Activated CD4-positive, alpha-beta T cell treated with anti-CD3 and anti-CD28 coated beads, Interleukin-2, amount 10 ng/mL, durations not matched to agents 24 days and 14 days (primary cell): Measurements from ENCODE around the gene CMTM8. TPM values are rescaled to one million over a fixed set of nuclear protein-coding genes. Genes with fewer than 3 reads are reported as not detected.
A peak's percentile ranks its signal among the peaks of the same experiment; 100 is the strongest.
"Not testable (repeated sequence)": the region's sequence is repeated elsewhere in the genome, so short reads cannot be mapped to it uniquely, and the experiment has no call there.

Experiments used
- DNase-seq: peaks from one replicate; pipeline ENCODE4 v3.0.0; 2022
- H3K27ac Mint-ChIP-seq: one replicate; pipeline ENCODE4 v1.8.0; 2022; ENCODE audit warnings: mild to moderate bottlenecking, mixed read lengths
- H3K27me3 Mint-ChIP-seq: one replicate; pipeline ENCODE4 v1.8.0; 2022; ENCODE audit warnings: mixed read lengths
- H3K36me3 Mint-ChIP-seq: one replicate; pipeline ENCODE4 v1.8.0; 2022; ENCODE audit warnings: low read depth, mild to moderate bottlenecking, mixed read lengths
- H3K4me1 Mint-ChIP-seq: one replicate; pipeline ENCODE4 v1.8.0; 2021; ENCODE audit warnings: mixed read lengths
- H3K4me3 Mint-ChIP-seq: one replicate; pipeline ENCODE4 v1.8.0; 2022; ENCODE audit warnings: mild to moderate bottlenecking, moderate library complexity, mixed read lengths
- H3K9me3 Mint-ChIP-seq: one replicate; pipeline ENCODE4 v1.8.0; 2021; ENCODE audit warnings: mixed read lengths
- intact Hi-C: fragments of 100-400 bp; cut with micrococcal nuclease; formaldehyde crosslinking; loops from one replicate; pipeline ENCODE4 v1.15.1; 2023
- total RNA-seq: library from RNA; stranded (reverse); gene quantifications from 2 replicates; pipeline ENCODE4 v1.2.3, GENCODE V29; 2022

The CMTM8 gene
- total RNA-seq, 1 donor from 2014 or later: 4.8 TPM

GRCh38 chr3:32216172-32216783 lies 22.2 kb upstream of the CMTM8 start:
- Mint-ChIP-seq H3K9me3 (peaks cover 15% of the 10 kb centered on the region), H3K27ac (no peak overlapping the region), H3K4me3 (no peak overlapping the region), H3K4me1 (no peaks in the 10 kb centered on the region), H3K27me3 (peaks cover 13% of the 10 kb centered on the region), H3K36me3 (no peaks in the 10 kb centered on the region)
- DNase-seq: no peak
- intact Hi-C loops: no loop called here

DNA sequence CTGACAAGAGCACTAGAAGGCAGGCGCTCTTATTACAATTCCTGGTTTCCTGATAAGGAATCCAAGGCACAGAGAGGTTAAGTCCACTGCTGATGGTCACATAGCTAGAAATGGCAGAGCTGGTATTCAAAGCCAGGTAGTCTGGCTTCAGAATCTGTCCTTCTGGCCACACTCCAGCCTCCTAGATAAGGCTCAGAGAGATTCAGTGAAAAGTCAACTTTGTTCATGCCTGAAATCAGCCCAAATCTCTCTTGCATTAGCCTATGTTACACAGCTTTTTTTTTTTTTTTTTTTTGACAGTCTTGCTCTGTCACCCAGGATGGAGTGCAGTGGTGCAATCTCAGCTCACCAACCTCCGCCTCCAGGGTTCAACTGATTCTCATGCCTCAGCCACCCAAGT lies 21.1 kb upstream of the CMTM8 start:
- H3K4me1 Mint-ChIP-seq: no peaks in the 10 kb centered on the region
- peaks cover 15% of the 10 kb centered on the region for H3K9me3 Mint-ChIP-seq
- peaks cover 13% of the 10 kb centered on the region for H3K27me3 Mint-ChIP-seq
- DNase-seq: no peak
- H3K27ac Mint-ChIP-seq: no peak overlapping the region
- H3K4me3 Mint-ChIP-seq: no peak overlapping the region
- H3K36me3 Mint-ChIP-seq: no peaks in the 10 kb centered on the region
- intact Hi-C loops: no loop called here

GRCh38 chr3:32219537-32219936 lies 18.9 kb upstream of the CMTM8 start:
- Mint-ChIP-seq H3K9me3 (peaks cover 19% of the 10 kb centered on the region), H3K27ac (no peak overlapping the region), H3K4me3 (no peak overlapping the region), H3K27me3 (peaks cover 19% of the 10 kb centered on the region), H3K4me1 (no peaks in the 10 kb centered on the region), H3K36me3 (no peaks in the 10 kb centered on the region)
- no peak for DNase-seq
- intact Hi-C loops: no loop called here

DNA sequence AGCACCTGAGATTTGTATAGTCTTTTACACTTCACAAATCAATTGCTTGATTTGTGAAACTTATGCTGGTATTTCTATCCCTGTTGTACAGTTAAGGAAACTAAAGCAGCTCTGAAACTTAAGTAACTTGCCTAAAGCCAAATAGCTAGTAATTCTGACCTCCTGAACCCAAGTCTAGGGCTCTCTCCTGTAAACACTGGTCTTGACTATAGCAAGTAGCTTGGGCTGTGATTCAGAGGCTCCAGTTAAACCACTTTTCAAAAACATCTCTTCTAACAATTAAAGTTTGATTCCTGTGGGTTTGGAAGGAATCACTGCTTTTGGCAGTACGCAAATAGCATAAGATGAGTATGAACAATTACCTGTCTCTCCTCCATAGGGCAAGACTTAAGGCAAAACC lies 18.5 kb upstream of the CMTM8 start:
- no peaks in the 10 kb centered on the region for H3K4me1 Mint-ChIP-seq
- no peak overlapping the region for H3K27ac Mint-ChIP-seq
- H3K4me3 Mint-ChIP-seq: no peak overlapping the region
- peaks cover 19% of the 10 kb centered on the region for H3K9me3 Mint-ChIP-seq
- H3K27me3 Mint-ChIP-seq: peaks cover 18% of the 10 kb centered on the region
- H3K36me3 Mint-ChIP-seq: no peaks in the 10 kb centered on the region
- no peak for DNase-seq
- intact Hi-C loops: no loop called here

GRCh38 chr3:32222950-32223349 lies 15.5 kb upstream of the CMTM8 start:
- Mint-ChIP-seq H3K27me3 (peaks cover 13% of the 10 kb centered on the region), H3K9me3 (peaks cover 25% of the 10 kb centered on the region), H3K27ac (no peak overlapping the region), H3K4me3 (no peak overlapping the region), H3K4me1 (no peaks in the 10 kb centered on the region), H3K36me3 (no peaks in the 10 kb centered on the region)
- intact Hi-C loops: no loop called here
- DNase-seq: no peak

DNA sequence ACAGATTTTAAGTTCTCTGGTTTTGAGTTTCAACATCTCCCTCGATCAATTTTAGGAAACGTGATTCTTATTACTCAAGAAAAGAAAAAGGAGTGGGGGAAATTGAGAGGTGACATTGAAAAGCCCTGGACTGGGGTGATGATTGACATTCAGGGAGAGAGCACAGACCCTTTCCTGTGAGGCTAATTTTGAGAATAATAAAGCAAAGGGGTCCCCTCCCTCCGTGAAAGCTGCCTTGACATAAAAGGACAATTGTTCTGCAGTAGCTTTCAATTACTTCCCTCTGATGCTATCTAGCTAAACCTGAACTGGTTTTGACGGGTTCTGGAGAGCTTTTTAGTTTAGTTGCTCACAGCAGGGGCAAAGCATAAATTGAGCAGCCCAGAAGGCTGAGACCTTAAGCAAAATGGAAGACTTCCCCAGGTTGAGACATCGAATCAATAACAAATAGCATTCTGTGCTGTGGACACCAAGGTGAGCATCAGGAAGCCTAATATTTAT lies 14.4 kb upstream of the CMTM8 start:
- intact Hi-C loops: no loop called here
- Mint-ChIP-seq H3K4me3 (no peak overlapping the region), H3K27me3 (peaks cover 7% of the 10 kb centered on the region), H3K9me3 (peaks cover 17% of the 10 kb centered on the region), H3K36me3 (no peaks in the 10 kb centered on the region), H3K4me1 (no peaks in the 10 kb centered on the region), H3K27ac (no peak overlapping the region)
- DNase-seq: no peak

- DNase-seq: no peak
- peaks cover 9% of the 10 kb centered on the region for H3K27me3 Mint-ChIP-seq
- H3K4me3 Mint-ChIP-seq: no peak overlapping the region
- intact Hi-C loops: no loop called here
- H3K9me3 Mint-ChIP-seq: peaks cover 9% of the 10 kb centered on the region
- H3K27ac Mint-ChIP-seq: no peak overlapping the region
- H3K4me1 Mint-ChIP-seq: no peaks in the 10 kb centered on the region
- no peaks in the 10 kb centered on the region for H3K36me3 Mint-ChIP-seq
These were observed 11.5 kb upstream of the CMTM8 start for GRCh38 chr3:32226875-32227500.

DNA sequence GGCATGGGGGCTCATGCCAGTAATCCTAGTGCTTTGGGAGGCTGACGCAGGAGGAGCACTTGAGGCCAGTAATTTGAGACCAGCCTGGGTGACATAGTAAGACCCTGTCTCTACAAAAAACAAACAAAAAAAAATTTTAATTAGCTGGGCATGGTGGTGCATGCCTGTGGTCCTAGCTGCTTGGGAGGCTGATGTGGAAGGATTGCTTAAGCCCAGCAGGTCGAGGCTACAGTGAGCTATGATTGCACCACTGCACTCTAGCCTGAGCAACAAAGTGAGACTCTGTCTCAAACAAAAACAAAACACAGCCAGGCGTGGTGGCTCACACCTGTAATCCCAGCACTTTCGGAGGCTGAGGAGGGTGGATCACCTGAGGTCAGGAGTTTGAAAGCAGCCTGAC lies 9.7 kb upstream of the CMTM8 start:
- H3K9me3 Mint-ChIP-seq, intact Hi-C loops, DNase-seq, H3K27me3 Mint-ChIP-seq, H3K36me3 Mint-ChIP-seq, H3K4me1 Mint-ChIP-seq, H3K4me3 Mint-ChIP-seq, H3K27ac Mint-ChIP-seq: not testable (repeated sequence)

DNA sequence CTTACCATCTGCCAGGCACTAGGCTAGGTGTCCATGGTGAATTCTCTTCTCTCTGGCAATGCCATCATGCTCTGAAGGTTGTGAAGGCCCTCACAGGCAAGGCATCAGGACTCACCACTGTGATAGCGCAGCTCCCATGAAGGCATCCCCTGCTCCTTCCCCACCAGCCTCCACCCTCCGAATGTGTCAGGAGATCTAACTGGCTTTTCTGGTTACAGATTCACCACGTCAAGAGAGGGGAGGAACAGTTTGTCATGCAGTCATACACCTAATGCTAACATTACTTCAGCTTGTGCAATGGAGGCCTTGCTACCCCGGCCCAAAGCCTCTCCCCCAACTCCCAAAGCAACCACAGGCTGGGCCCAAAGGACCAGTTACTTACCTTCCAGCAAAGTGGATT lies 8.9 kb upstream of the CMTM8 start:
- no peak for DNase-seq
- intact Hi-C loops: no loop called here
- Mint-ChIP-seq H3K9me3 (peaks cover 5% of the 10 kb centered on the region), H3K27me3 (peaks cover 7% of the 10 kb centered on the region), H3K4me1 (no peaks in the 10 kb centered on the region), H3K36me3 (no peaks in the 10 kb centered on the region), H3K4me3 (no peak overlapping the region), H3K27ac (no peak overlapping the region)

- H3K9me3 Mint-ChIP-seq: peaks cover 9% of the 10 kb centered on the region
- intact Hi-C loops: loop anchor here (5.0 to 10.0 kb wide), 3 partner anchors 59 to 132 kb away; partner anchors contain the start of gene GPD1L
- H3K36me3 Mint-ChIP-seq: peaks cover 8% of the 10 kb centered on the region
- H3K4me3 Mint-ChIP-seq: no peak overlapping the region
- H3K4me1 Mint-ChIP-seq: peaks cover 18% of the 10 kb centered on the region
- peaks cover 34% of the 10 kb centered on the region for H3K27me3 Mint-ChIP-seq
- no peak overlapping the region for H3K27ac Mint-ChIP-seq
- no peak for DNase-seq
These were observed 2.1 kb upstream of the CMTM8 start for GRCh38 chr3:32236377-32236776.

DNA sequence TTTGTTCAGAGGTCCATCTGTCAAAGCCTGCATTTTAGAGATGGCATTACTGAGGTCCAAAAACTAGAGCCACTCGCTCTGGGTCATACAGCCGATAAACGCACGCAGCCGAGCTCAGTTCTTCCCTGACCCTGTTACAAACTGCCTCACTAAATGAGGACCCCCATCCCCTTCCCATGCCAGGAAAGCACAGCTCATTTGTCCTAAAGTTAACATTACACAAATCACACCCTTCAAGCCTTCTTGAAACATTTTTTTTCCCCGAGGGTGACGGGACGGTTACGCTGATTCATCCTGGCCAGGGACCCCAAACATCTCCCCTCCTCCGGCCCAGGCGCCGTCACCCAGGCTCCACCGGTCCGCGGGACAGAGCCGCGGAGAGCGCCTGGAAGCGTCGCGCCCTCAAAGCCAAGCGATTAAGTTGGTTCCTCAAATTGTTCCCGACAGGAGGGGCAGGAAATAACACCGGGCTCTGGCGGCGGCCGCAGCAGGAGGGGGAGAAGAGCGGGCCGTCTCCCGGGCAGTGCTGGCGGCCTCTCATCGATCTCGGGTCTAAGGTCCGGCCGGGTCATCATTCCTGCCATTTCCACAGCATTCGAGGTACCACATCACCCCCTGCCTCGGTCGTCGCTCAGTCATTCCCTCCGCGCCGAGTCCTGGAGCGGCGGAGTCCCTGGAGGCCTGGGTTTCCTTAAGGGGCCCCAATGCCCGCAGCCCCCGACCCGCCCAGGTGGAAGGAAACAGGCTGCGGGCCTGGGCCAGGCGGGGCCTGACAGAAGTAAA lies 619 bp upstream of the CMTM8 start:
- peaks cover 19% of the 10 kb centered on the region for H3K4me1 Mint-ChIP-seq
- H3K27me3 Mint-ChIP-seq: peaks cover 32% of the 10 kb centered on the region
- peaks cover 9% of the 10 kb centered on the region for H3K9me3 Mint-ChIP-seq
- H3K27ac Mint-ChIP-seq: no peak overlapping the region
- DNase-seq: no peak
- intact Hi-C loops: loop anchor here (5.0 to 10.0 kb wide), 3 partner anchors 59 to 133 kb away; partner anchors contain the start of gene GPD1L
- peak overlapping the region; percentile 86 for H3K4me3 Mint-ChIP-seq
- H3K36me3 Mint-ChIP-seq: peaks cover 9% of the 10 kb centered on the region

- intact Hi-C loops: loop anchor here (5.0 to 10.0 kb wide), 3 partner anchors 58 to 135 kb away; partner anchors contain the start of gene GPD1L
- peaks cover 9% of the 10 kb centered on the region for H3K36me3 Mint-ChIP-seq
- H3K9me3 Mint-ChIP-seq: peaks cover 9% of the 10 kb centered on the region
- H3K4me3 Mint-ChIP-seq: peak overlapping the region; percentile 86
- no peak for DNase-seq
- peaks cover 28% of the 10 kb centered on the region for H3K27me3 Mint-ChIP-seq
- H3K27ac Mint-ChIP-seq: peak overlapping the region; percentile 75
- peaks cover 19% of the 10 kb centered on the region for H3K4me1 Mint-ChIP-seq
These were observed 1.1 kb downstream of the CMTM8 start for GRCh38 chr3:32239307-32240158.

GRCh38 chr3:32240159-32240545 lies 1.7 kb downstream of the CMTM8 start:
- H3K4me3 Mint-ChIP-seq: peak overlapping the region; percentile 86
- peaks cover 26% of the 10 kb centered on the region for H3K27me3 Mint-ChIP-seq
- intact Hi-C loops: no loop called here
- H3K9me3 Mint-ChIP-seq: peaks cover 9% of the 10 kb centered on the region
- no peak overlapping the region for H3K27ac Mint-ChIP-seq
- H3K36me3 Mint-ChIP-seq: peaks cover 9% of the 10 kb centered on the region
- peaks cover 23% of the 10 kb centered on the region for H3K4me1 Mint-ChIP-seq
- peak; percentile 82 for DNase-seq
